ENCODE results near the gene IQSEC1.

IQSEC1 gene

DNA sequence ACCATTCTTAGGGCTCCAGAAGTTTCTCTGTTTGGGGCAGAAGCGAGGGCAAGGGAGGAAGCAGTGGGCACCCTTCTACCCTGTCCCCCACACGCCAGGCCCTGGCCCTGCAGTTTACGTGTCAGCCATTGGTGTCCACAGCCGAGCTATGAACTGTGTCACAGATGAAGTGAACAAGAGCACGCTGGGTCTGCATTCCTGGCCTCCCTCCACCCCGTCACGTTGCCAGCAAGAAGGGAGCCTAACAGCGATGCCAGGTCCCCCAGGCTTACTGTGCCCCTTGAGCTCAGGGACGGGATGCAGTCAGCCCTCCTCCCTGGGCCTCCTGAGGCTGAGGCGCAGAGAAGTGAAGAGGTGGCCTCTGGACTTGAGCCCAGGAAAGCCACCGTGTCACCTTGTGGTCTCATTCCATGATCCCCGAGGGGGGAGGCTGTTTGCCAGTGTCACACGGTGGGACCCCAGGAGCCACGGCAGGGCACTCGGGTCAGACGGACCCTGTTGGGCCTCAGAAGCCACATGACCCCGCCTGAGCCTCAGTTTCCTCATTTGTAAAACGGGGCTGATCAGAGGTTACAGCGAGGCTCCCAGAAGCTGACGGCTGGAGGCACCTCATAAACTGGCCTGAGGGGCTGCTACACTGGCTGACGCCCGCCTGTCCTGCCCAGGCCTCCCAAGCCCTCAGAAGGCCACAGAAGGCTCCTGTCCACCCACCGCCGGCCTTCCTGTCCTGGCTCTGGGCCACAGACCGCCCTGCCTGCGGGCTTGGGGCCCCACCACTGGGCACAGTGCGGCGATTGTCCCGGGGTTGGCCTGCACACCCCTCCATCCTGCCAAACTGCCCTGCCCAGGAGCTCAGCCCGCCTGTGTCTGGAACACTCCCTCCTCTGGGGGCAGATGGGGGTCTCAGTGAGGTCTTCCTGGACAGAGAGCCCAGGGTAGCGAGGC lies 18.6 kb downstream of the IQSEC1 start:
- H2BK5ac ChIP-seq (ENCODE audit: low read depth, low read length, poor library complexity, severe bottlenecking), result no peak overlapping the region
- no peak overlapping the region for H3K23ac ChIP-seq (ENCODE audit: low read length in 2 of 2)
- no peak overlapping the region for H2BK15ac ChIP-seq (ENCODE audit: low read depth, poor library complexity, severe bottlenecking)
- H4K8ac ChIP-seq (ENCODE audit: low read length), result no peak overlapping the region
- H3K4me2 ChIP-seq (ENCODE audit: low read length, poor library complexity, severe bottlenecking), result no peak overlapping the region
- H2AFZ ChIP-seq (ENCODE audit: low read depth, low read length), result no peak overlapping the region
- H3K4ac ChIP-seq (ENCODE audit: low read depth in 1 of 2, low read length in 2 of 2), result no peak overlapping the region
- no peak overlapping the region for H3K27ac ChIP-seq (ENCODE audit: low read length, poor library complexity, severe bottlenecking)
- no peaks in the 10 kb centered on the region for H3K36me3 ChIP-seq (ENCODE audit: control insufficient read depth in 1 of 2, insufficient read depth in 2 of 2, low read depth in 1 of 2, low read length in 2 of 2)
- WGBS, result 89% methylated on average over 30 of the region's 31 CpGs
- no peak overlapping the region for H2AK5ac ChIP-seq (ENCODE audit: low read length, severe bottlenecking)
- H3K79me1 ChIP-seq (replicated peaks; ENCODE audit: low read length, poor library complexity, severe bottlenecking), result no peaks in the 10 kb centered on the region
- H3K4me3 ChIP-seq (ENCODE audit: insufficient read depth in 1 of 2, low read depth in 1 of 2, low read length in 2 of 2), result no peak overlapping the region
- H2BK120ac ChIP-seq (ENCODE audit: low read depth, low read length), result no peak overlapping the region
- H3K14ac ChIP-seq (ENCODE audit: low read length in 2 of 2), result no peak overlapping the region
- no peak overlapping the region for H3K9ac ChIP-seq (ENCODE audit: low read length)
- DNase-seq, result no peak
- H3K9me3 ChIP-seq (ENCODE audit: control insufficient read depth, low read length), result no peaks in the 10 kb centered on the region
- peaks cover 11 to 22% of the 10 kb centered on the region in 2 experiments for H3K27me3 ChIP-seq (ENCODE audit: control insufficient read depth in 1 of 2, insufficient read depth in 1 of 2, low read length in 2 of 2)
- H4K91ac ChIP-seq (ENCODE audit: low read length), result no peak overlapping the region
- H3K18ac ChIP-seq (ENCODE audit: low read depth in 1 of 2, low read length in 2 of 2), result no peak overlapping the region
- peaks cover 10% of the 10 kb centered on the region for H3K4me1 ChIP-seq (ENCODE audit: control insufficient read depth, insufficient read depth, low read depth, low read length)
- H2BK12ac ChIP-seq (ENCODE audit: low read length in 2 of 2), result no peak overlapping the region

GRCh38 chr3:13053893-13054292 lies 19.3 kb downstream of the IQSEC1 start:
- H3K79me1 ChIP-seq (replicated peaks; ENCODE audit: low read length, poor library complexity, severe bottlenecking), result no peaks in the 10 kb centered on the region
- H3K27ac ChIP-seq (ENCODE audit: low read length, poor library complexity, severe bottlenecking), result no peak overlapping the region
- H3K9ac ChIP-seq (ENCODE audit: low read length), result no peak overlapping the region
- no peak overlapping the region for H2BK5ac ChIP-seq (ENCODE audit: low read depth, low read length, poor library complexity, severe bottlenecking)
- no peak overlapping the region for H4K91ac ChIP-seq (ENCODE audit: low read length)
- H2BK120ac ChIP-seq (ENCODE audit: low read depth, low read length), result no peak overlapping the region
- no peak for DNase-seq
- no peak overlapping the region for H3K4me2 ChIP-seq (ENCODE audit: low read length, poor library complexity, severe bottlenecking)
- H4K8ac ChIP-seq (ENCODE audit: low read length), result no peak overlapping the region
- H3K27me3 ChIP-seq (ENCODE audit: control insufficient read depth in 1 of 2, insufficient read depth in 1 of 2, low read length in 2 of 2), result peaks cover 11 to 28% of the 10 kb centered on the region in 2 experiments
- H3K36me3 ChIP-seq (ENCODE audit: control insufficient read depth in 1 of 2, insufficient read depth in 2 of 2, low read depth in 1 of 2, low read length in 2 of 2), result no peaks in the 10 kb centered on the region
- H2BK12ac ChIP-seq (ENCODE audit: low read length in 2 of 2), result no peak overlapping the region
- no peak overlapping the region for H3K14ac ChIP-seq (ENCODE audit: low read length in 2 of 2)
- H3K9me3 ChIP-seq (ENCODE audit: control insufficient read depth, low read length), result no peaks in the 10 kb centered on the region
- H3K18ac ChIP-seq (ENCODE audit: low read depth in 1 of 2, low read length in 2 of 2), result no peak overlapping the region
- no peak overlapping the region for H2BK15ac ChIP-seq (ENCODE audit: low read depth, poor library complexity, severe bottlenecking)
- no peak overlapping the region for H3K4ac ChIP-seq (ENCODE audit: low read depth in 1 of 2, low read length in 2 of 2)
- 88% methylated on average over 12 of the region's 12 CpGs for WGBS
- no peak overlapping the region for H2AK5ac ChIP-seq (ENCODE audit: low read length, severe bottlenecking)
- no peak overlapping the region for H3K23ac ChIP-seq (ENCODE audit: low read length in 2 of 2)
- no peak overlapping the region for H3K4me3 ChIP-seq (ENCODE audit: insufficient read depth in 1 of 2, low read depth in 1 of 2, low read length in 2 of 2)
- no peak overlapping the region for H2AFZ ChIP-seq (ENCODE audit: low read depth, low read length)
- peaks cover 10% of the 10 kb centered on the region for H3K4me1 ChIP-seq (ENCODE audit: control insufficient read depth, insufficient read depth, low read depth, low read length)

- Histone ChIP-seq H3K23ac (ENCODE audit: low read length in 2 of 2) (no peak overlapping the region), H3K27ac (ENCODE audit: low read length, poor library complexity, severe bottlenecking) (no peak overlapping the region), H3K4me1 (ENCODE audit: control insufficient read depth, insufficient read depth, low read depth, low read length) (peaks cover 10% of the 10 kb centered on the region), H2BK15ac (ENCODE audit: low read depth, poor library complexity, severe bottlenecking) (no peak overlapping the region), H3K4me2 (ENCODE audit: low read length, poor library complexity, severe bottlenecking) (no peak overlapping the region), H3K14ac (ENCODE audit: low read length in 2 of 2) (no peak overlapping the region), H3K4me3 (ENCODE audit: insufficient read depth in 1 of 2, low read depth in 1 of 2, low read length in 2 of 2) (no peak overlapping the region), H3K9me3 (ENCODE audit: control insufficient read depth, low read length) (no peaks in the 10 kb centered on the region), H2BK120ac (ENCODE audit: low read depth, low read length) (no peak overlapping the region), H3K79me1 (replicated peaks; ENCODE audit: low read length, poor library complexity, severe bottlenecking) (no peaks in the 10 kb centered on the region), H3K27me3 (ENCODE audit: control insufficient read depth in 1 of 2, insufficient read depth in 1 of 2, low read length in 2 of 2) (peaks cover 11 to 28% of the 10 kb centered on the region in 2 experiments), H3K4ac (ENCODE audit: low read depth in 1 of 2, low read length in 2 of 2) (no peak overlapping the region), H3K9ac (ENCODE audit: low read length) (no peak overlapping the region), H3K36me3 (ENCODE audit: control insufficient read depth in 1 of 2, insufficient read depth in 2 of 2, low read depth in 1 of 2, low read length in 2 of 2) (no peaks in the 10 kb centered on the region), H4K91ac (ENCODE audit: low read length) (no peak overlapping the region), H2AK5ac (ENCODE audit: low read length, severe bottlenecking) (no peak overlapping the region), H4K8ac (ENCODE audit: low read length) (no peak overlapping the region), H3K18ac (ENCODE audit: low read depth in 1 of 2, low read length in 2 of 2) (no peak overlapping the region), H2BK12ac (ENCODE audit: low read length in 2 of 2) (no peak overlapping the region), H2BK5ac (ENCODE audit: low read depth, low read length, poor library complexity, severe bottlenecking) (no peak overlapping the region), H2AFZ (ENCODE audit: low read depth, low read length) (no peak overlapping the region)
- 73% methylated on average over 7 of the region's 8 CpGs for WGBS
- DNase-seq, result no peak
Observed at GRCh38 chr3:13053420-13053819, 19.8 kb downstream of the IQSEC1 start.

DNA sequence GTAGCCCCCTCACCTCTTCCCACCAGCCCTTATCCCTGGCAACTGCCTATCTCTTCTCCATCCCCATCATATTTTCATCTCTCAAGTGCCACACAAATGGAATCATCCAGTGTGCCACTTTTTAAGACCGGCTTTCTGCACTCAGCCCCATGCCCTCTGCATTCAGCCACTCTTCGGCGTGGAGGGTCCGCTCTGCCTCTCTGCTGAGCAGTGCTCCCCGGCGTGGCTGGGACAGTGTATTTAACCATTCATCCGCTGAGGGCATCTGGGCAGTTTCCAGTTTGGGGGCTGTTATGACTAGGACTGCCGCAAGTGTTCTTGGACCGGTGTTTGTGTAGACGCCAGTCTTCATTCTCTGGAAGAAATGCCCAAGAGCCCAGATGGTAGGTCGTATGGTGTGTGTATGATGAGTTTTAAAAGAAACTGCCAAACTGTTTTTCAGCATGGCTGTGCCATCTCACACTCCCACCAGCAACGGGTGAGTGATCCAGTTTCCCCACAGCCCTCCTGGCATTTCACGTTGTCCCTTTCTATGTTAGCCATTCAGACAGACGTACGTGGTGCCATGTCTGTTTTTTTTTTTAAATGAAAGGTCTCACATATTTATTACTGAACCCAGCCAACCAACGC lies 20.9 kb downstream of the IQSEC1 start:
- H3K23ac ChIP-seq (ENCODE audit: low read length in 2 of 2), result no peak overlapping the region
- H4K91ac ChIP-seq (ENCODE audit: low read length), result no peak overlapping the region
- WGBS, result 90% methylated on average over 16 of the region's 16 CpGs
- peaks cover 6% of the 10 kb centered on the region for H3K4me1 ChIP-seq (ENCODE audit: control insufficient read depth, insufficient read depth, low read depth, low read length)
- no peak overlapping the region for H3K4me2 ChIP-seq (ENCODE audit: low read length, poor library complexity, severe bottlenecking)
- H3K4ac ChIP-seq (ENCODE audit: low read depth in 1 of 2, low read length in 2 of 2), result no peak overlapping the region
- H3K79me1 ChIP-seq (replicated peaks; ENCODE audit: low read length, poor library complexity, severe bottlenecking), result no peaks in the 10 kb centered on the region
- no peak overlapping the region for H2BK5ac ChIP-seq (ENCODE audit: low read depth, low read length, poor library complexity, severe bottlenecking)
- no peak overlapping the region for H2AK5ac ChIP-seq (ENCODE audit: low read length, severe bottlenecking)
- no peak overlapping the region for H3K9ac ChIP-seq (ENCODE audit: low read length)
- no peak overlapping the region for H2BK15ac ChIP-seq (ENCODE audit: low read depth, poor library complexity, severe bottlenecking)
- H3K4me3 ChIP-seq (ENCODE audit: insufficient read depth in 1 of 2, low read depth in 1 of 2, low read length in 2 of 2), result no peak overlapping the region
- no peak overlapping the region for H2BK120ac ChIP-seq (ENCODE audit: low read depth, low read length)
- no peak overlapping the region for H3K27ac ChIP-seq (ENCODE audit: low read length, poor library complexity, severe bottlenecking)
- no peaks in the 10 kb centered on the region for H3K9me3 ChIP-seq (ENCODE audit: control insufficient read depth, low read length)
- H3K14ac ChIP-seq (ENCODE audit: low read length in 2 of 2), result no peak overlapping the region
- no peaks in the 10 kb centered on the region for H3K36me3 ChIP-seq (ENCODE audit: control insufficient read depth in 1 of 2, insufficient read depth in 2 of 2, low read depth in 1 of 2, low read length in 2 of 2)
- H2BK12ac ChIP-seq (ENCODE audit: low read length in 2 of 2), result no peak overlapping the region
- no peak overlapping the region for H4K8ac ChIP-seq (ENCODE audit: low read length)
- no peak for DNase-seq
- peaks cover 15 to 32% of the 10 kb centered on the region in 2 experiments for H3K27me3 ChIP-seq (ENCODE audit: control insufficient read depth in 1 of 2, insufficient read depth in 1 of 2, low read length in 2 of 2)
- no peak overlapping the region for H2AFZ ChIP-seq (ENCODE audit: low read depth, low read length)
- no peak overlapping the region for H3K18ac ChIP-seq (ENCODE audit: low read depth in 1 of 2, low read length in 2 of 2)

Data from mesenchymal stem cell (in vitro differentiated cells and primary cell).